Mucosa of gallbladder (tissue), 1 donor: ENCODE data around the gene DDX50. TPM values are rescaled to one million over a fixed set of nuclear protein-coding genes. Genes with fewer than 3 reads are reported as not detected.
"Not testable (repeated sequence)": the region's sequence is repeated elsewhere in the genome, so short reads cannot be mapped to it uniquely, and the experiment has no call there.

Experiments used
- DNase-seq: peaks from one replicate; pipeline ENCODE4 v3.0.0-alpha.2; 2020; ENCODE audit warnings: low spot score
- total RNA-seq: library from RNA; stranded (reverse); gene quantifications from one replicate; pipeline ENCODE4 v1.2.1, GENCODE V29; 2021
- donor health status: DM: no; HTN: no; CAD: no.

Gene DDX50
- total RNA-seq, 1 donor from 2014 or later, result 30.9 TPM

- DNase-seq, result no peak
These were observed 549 bp upstream of the DDX50 start for GRCh38 chr10:68900427-68901104.

- DNase-seq, result no peak
These were observed 1.3 kb downstream of the DDX50 start for GRCh38 chr10:68902382-68902781.

DNA sequence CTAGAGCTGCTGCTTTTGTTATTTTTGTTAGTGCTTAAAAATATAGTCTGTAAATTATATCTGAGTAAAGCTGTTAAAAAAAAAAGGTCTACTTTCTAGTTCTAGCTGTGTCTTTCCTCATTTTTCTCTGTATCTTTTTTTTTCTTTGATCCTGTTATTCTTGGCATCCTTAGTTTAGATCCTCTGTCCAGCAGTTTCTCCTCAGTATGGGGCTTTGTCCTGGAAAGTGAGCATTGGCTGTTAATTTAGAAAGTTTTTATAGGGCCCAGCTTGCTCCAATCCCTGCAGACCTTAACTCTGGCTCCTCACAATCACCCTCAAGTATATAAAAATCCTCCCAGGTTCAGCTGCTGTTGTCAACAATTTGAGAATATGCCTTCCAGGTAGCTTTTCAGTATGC lies 23.5 kb downstream of the DDX50 start:
- DNase-seq, result no peak

DNA sequence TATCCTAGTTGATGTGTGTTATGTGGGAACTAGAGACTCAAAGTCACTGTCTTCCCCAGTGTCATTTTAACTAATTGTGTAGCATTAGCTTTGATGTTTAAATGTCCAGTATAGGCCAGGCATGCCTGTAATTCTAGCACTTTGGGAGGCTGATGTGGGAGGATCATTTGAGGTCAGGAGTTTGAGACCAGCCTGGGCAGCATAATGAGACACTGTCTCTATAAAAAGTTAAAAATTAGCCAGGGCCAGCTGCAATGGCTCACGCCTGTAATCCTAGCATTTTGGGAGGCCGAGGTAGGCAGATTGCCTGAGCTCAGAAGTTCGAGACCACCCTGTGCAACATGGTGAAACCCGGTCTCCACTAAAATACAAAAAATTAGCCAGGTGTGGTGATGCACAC lies 24.4 kb downstream of the DDX50 start:
- no peak for DNase-seq

DNA sequence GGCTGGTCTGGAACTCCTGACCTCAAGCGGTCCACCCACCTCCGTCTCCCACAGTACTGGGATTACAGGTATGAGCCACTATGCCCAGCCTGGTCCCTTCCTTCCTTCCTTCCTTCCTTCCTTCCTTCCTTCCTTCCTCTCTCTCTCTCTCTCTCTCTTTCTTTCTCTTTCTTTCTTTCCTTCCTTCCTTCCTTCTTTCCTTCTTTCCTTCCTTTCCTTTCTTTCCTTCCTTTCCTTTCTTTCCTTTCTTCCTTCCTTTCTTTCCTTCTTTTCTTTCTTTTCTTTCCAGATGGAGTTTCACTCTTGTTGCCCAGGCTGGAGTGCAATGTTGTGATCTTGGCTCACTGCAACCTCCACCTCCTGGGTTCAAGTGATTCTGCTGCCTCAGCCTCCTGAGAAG lies 28.0 kb downstream of the DDX50 start:
- not testable (repeated sequence) for DNase-seq

DNA sequence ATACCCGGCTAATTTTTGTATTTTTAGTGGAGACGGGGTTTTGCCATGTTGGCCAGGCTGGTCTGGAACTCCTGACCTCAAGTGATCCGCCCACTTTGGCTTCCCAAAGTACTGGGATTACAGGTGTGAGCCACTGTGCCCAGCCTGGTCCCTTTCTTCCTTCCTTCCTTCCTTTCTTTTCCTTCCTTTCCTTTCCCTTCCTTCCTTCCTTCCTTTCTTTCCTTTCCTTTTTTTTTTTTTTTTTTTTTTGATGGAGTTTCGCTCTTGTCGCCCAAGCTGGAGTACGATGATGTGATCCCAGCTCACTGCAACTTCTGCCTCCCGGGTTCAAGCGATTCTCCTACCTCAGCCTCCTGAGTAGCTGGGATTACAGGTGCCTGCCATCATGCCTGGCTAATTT lies 28.8 kb downstream of the DDX50 start:
- DNase-seq, result not testable (repeated sequence)

DNA sequence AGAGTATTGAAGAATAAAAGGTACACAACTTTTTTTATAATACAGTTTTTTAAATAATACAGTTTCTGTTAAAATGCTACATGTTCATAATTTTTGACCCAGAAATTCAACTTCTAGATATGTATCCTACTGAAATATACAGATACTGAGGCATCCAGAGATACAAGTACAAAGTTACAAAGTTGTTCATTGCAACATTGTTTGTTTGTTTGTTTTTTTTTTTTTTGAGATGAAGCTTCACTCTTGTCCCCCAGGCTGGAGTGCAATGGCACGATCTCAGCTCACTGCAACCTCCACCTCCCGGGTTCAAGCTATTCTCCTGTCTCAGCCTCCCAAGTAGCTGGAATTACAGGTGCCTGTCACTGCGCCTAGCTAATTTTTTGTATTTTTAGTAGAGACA lies 31.7 kb downstream of the DDX50 start:
- DNase-seq, result not testable (repeated sequence)

- no peak for DNase-seq
These were observed 33.9 kb downstream of the DDX50 start for GRCh38 chr10:68934994-68935393.

GRCh38 chr10:68938117-68938516 lies 37.0 kb downstream of the DDX50 start:
- no peak for DNase-seq

DNA sequence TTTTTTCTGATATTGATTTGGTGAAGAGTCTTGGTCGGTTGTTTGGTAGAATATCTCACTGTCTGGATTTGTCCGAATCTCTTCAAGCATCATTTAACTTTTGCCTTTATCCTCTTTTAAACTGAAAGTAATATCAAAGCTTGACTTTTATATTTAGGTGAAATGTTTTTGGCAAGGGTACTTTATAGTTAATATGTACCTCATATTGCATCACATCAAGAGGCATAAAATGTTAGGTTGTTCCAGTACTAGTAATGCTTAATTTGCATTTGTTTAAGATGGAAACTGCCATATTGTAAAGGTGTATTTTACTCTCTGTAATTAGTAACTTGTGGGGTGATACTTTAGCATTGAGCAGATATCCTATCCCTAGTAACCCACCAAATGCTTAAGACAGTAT lies 37.8 kb downstream of the DDX50 start:
- DNase-seq, result no peak

DNA sequence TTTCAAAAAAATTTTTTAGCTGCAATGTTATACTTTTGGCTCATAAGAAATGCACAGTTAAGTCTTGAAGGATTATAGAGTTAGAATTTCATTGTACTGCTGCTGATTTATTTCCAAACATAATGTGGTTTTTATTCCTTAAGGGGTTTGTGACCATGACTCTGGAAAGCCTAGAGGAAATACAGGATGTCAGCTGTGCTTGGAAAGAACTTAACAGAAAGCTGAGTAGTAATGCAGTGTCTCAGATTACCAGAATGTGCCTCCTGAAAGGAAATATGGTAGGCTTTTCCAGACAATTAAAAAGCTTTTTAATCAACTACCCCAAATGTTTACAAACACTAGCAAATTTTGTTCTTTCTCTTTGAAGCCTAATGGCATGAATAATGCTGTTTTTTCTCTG lies 39.8 kb downstream of the DDX50 start:
- DNase-seq, result not testable (repeated sequence)

DNA sequence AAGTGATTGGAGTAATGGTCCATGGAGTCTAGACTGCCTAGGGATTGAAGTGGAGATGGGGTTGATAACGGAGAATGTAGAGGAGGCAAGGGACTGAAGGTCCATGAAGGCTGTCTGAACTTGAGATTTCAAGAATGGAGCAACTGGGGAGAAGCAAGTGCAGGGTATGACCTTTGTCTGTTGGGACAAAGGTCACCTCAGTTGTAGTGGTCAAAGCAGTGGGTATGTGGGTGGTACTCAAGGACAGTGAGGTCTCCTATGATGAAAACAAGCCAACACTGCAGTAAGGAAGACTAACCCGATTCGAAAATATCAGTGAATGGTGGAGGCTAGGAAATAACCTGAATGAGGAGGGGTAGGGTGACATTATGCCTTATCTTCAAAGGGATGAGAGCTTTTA lies 49.5 kb downstream of the DDX50 start:
- no peak for DNase-seq

- no peak for DNase-seq
These were observed 53.8 kb downstream of the DDX50 start for GRCh38 chr10:68954904-68955303.

DNA sequence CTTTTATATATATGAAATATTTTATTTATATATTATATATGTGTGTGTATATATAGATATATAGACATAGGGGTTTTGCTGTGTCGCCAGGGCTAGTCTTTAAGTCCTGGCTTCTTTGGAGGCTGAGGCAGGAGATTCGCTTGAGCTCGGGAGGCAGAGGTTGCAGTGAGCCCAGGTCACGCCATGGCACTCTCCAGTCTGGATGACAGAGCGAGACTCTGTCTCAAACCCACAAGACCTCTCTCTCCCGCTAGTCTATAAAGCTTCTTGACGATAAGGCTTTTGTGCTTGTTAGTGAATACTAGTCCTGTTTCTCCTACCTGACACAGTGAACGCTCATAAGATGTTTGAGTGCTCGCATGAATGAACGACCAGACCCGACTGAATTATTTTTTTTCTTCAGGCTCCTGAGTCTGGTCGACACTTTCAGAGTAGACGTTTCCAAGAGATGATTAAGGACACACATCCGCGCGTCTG lies 54.3 kb downstream of the DDX50 start:
- DNase-seq, result no peak

DNA sequence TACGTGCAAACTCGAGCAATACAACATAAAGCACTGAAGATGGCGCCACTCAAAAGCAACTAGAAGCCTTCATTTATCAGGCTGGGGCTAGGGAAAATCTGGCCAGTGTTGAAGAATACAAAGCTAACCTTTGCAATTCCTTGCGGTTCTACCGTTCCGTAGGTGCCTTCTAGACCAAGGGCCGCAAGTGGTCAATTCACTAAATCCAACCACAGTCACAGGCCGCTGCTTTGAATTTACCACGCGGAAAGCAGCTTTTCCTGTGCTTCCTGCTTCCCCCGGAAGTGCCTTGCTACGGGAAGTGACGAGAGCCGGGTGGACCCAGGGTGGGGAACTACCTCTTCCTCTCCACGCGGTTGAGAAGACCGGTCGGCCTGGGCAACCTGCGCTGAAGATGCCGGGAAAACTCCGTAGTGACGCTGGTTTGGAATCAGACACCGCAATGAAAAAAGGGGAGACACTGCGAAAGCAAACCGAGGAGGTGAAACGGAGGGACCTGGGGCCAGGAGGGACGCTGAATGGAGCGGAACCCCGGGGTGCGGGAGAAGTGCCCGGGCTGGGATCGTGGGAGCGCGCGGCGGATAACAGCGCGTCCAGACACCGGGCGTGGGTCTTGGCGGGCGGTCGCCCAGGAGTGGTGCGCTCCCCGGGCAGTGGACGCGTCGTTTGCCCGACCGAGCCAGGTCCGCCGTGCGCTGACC lies 54.9 kb downstream of the DDX50 start, which contains the start of gene DDX21:
DDX21 (plus strand) TSS at position 339 of the 701 bp plus-strand sequence; CDS start at position 395, 56 bp downstream.
- DNase-seq, result peak; percentile 90

- DNase-seq, result no peak
These were observed 56.1 kb downstream of the DDX50 start for GRCh38 chr10:68957284-68957615.

- DNase-seq, result no peak
These were observed 56.5 kb downstream of the DDX50 start for GRCh38 chr10:68957654-68958053.

DNA sequence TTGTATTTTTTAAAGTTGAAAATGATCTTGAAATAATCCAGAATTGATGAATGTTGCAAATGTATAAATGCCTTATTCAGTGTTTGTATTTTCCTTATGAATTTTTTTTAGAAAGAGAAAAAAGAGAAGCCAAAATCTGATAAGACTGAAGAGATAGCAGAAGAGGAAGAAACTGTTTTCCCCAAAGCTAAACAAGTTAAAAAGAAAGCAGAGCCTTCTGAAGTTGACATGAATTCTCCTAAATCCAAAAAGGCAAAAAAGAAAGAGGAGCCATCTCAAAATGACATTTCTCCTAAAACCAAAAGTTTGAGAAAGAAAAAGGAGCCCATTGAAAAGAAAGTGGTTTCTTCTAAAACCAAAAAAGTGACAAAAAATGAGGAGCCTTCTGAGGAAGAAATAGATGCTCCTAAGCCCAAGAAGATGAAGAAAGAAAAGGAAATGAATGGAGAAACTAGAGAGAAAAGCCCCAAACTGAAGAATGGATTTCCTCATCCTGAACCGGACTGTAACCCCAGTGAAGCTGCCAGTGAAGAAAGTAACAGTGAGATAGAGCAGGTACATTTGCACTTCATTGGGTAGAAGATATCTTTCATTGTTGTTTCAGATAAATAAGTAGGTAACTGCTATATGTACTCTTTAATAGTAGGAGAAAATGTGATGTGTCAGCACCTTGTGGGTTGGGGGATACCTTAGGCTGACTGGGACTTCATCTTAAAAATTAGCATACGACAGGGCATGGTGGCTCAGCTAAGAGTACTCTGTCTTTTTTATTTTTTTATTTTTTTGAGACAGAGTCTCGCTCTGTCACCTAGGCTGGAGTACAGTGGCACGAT lies 58.8 kb downstream of the DDX50 start:
- DNase-seq, result no peak

DNA sequence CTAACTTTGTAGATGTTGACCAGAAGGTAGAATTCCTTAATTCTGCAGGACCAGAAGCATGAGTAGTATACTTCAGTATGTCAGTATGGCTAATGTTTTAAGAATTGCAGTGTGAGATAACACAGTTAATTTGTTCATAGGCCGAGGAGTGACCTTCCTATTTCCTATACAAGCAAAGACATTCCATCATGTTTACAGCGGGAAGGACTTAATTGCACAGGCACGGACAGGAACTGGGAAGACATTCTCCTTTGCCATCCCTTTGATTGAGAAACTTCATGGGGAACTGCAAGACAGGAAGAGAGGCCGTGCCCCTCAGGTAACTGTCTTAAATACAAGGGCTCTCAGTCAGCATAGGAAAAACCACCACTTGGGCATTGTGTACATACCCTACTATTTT lies 62.0 kb downstream of the DDX50 start:
- no peak for DNase-seq

DNA sequence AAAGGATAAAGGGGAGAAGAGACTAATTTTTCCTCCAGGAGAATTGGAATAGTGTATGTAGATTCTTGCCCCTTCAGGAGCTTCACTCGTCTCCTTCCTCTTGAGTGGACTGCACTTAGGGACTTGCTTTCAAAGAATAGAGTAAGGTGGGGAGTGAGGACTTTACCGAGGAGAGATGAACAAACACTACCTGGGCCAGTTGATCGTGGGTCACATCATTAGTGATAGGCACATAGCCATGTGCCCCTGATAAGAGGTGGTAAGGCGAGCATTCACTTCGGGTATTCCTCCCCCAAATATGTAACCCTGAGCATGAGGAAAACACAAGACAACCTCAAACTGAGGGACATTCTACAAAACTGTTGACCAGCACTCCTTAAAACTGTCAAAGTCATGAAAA lies 72.9 kb downstream of the DDX50 start:
- DNase-seq, result no peak

DNA sequence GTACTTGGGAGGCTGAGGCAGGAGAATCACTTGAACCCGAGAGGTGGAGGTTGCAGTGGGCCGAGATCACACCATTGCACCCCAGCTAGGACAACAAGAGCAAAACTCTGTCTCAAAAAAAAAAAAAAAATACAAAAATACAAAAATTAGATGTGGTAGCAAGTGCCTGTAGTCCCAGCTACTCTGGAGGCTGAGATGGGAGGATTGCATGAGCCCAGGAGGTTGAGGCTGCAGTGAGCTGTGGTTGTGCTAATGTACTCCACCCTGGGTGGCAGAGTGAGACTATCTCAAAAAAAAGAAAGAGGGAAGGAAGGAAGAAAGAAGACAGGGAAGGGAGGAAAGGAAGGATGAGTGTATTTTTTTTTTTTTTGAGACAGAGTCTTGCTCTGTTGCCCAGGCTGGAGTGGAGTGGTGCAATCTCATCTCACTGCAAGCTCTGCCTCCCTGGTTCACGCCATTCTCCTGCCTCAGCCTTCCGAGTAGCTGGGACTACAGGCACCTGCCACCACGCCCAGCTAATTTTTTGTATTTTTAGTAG lies 74.9 kb downstream of the DDX50 start:
- not testable (repeated sequence) for DNase-seq

DNA sequence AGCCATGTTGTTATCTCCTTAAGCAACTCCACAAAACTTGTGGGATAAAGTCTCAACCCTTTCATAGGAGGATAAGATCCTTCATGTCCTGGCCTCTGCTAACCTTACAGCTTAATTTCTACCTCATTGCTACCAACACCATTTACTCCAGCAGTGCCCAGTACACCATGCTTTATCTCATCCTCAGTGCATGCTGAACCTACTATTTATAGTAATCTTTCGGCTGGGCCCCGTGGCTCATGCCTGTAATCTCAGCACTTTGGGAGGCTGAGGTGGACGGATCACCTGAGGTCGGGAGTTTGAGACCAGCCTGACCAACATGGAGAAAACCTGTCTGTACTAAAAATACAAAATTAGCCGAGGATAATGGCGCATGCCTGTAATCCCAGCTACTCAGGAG lies 78.6 kb downstream of the DDX50 start:
- not testable (repeated sequence) for DNase-seq
